Neural progenitor cell (in vitro differentiated cells): ENCODE results near the gene CAPRIN1.

Experiments used
- CTCF ChIP-seq: fragments of 200-600 bp; sonication (generic); IDR thresholded peaks from 2 replicates; pipeline ENCODE4 v1.5.1; 2017; ENCODE audit warnings: antibody characterized with exemption, mild to moderate bottlenecking
- EZH2 ChIP-seq: fragments of 200-600 bp; sonication (generic); IDR thresholded peaks from 2 replicates; pipeline ENCODE4 v1.6.1; 2017; ENCODE audit warnings: antibody characterized with exemption, mild to moderate bottlenecking, moderate library complexity
- EZH2phosphoT487 ChIP-seq: fragments of 200-600 bp; sonication (generic); IDR thresholded peaks from 2 replicates; pipeline ENCODE4 v1.6.1; 2017; ENCODE audit warnings: antibody characterized with exemption

GRCh38 chr11:34150494-34151151 lies 99.1 kb downstream of the CAPRIN1 start:
- TF ChIP-seq CTCF = no peak
- TF ChIP-seq EZH2 = no peak
- no peak for TF ChIP-seq EZH2phosphoT487
